Measurements from ENCODE around the gene CD300A. TPM values are rescaled to one million over a fixed set of nuclear protein-coding genes. Genes with fewer than 3 reads are reported as not detected.

CD300A gene
- total and polyA plus RNA-seq, 11 donors: 0.64 to 23.2 (median 1.6) TPM

GRCh38 chr17:74525781-74526288 lies 59.4 kb downstream of the CD300A start:
- no peak for ATAC-seq
- TF ChIP-seq POLR2A (IDR thresholded peaks at IDR 0.05) (no peak), CTCF (IDR thresholded peaks at IDR 0.05) (no peak)
- Histone ChIP-seq H3K9me3 (peaks cover 0 to 7% (median 0%) of the 10 kb centered on the region in 12 donors), H3K27me3 (no peaks in the 10 kb centered on the region), H3K4me3 (no peak overlapping the region), H3K36me3 (no peaks in the 10 kb centered on the region), H3K27ac (no peak overlapping the region), H3K4me1 (peaks cover 0 to 42% (median 0%) of the 10 kb centered on the region in 12 donors)
- DNase-seq: no peak
- 84 to 90% (median 86%) methylated on average over 14 of the region's 14 CpGs for WGBS, 4 donors
- intact Hi-C loops (cut with DNase I): no loop called here

- no peak for ATAC-seq
- DNase-seq: no peak
- intact Hi-C loops (cut with DNase I): no loop called here
- 58 to 69% (median 65%) methylated on average over 3 of the region's 3 CpGs for WGBS, 4 donors
- Histone ChIP-seq H3K9me3 (peaks cover 0 to 7% (median 0%) of the 10 kb centered on the region in 12 donors), H3K27ac (no peak overlapping the region), H3K36me3 (no peaks in the 10 kb centered on the region), H3K4me1 (peaks cover 0 to 40% (median 0%) of the 10 kb centered on the region in 12 donors), H3K27me3 (peaks cover 0 to 2% (median 0%) of the 10 kb centered on the region in 9 donors), H3K4me3 (no peak overlapping the region)
- no peak for TF ChIP-seq CTCF (IDR thresholded peaks at IDR 0.05)
- TF ChIP-seq POLR2A (IDR thresholded peaks at IDR 0.05): no peak
Observed at GRCh38 chr17:74526681-74527080, 60.2 kb downstream of the CD300A start.

- WGBS, 4 donors: 82 to 88% (median 86%) methylated on average over 5 of the region's 5 CpGs
- Histone ChIP-seq H3K27me3 (peaks cover 0 to 6% (median 0%) of the 10 kb centered on the region in 9 donors), H3K4me3 (no peak overlapping the region), H3K9me3 (peaks cover 0 to 7% (median 0%) of the 10 kb centered on the region in 12 donors), H3K36me3 (no peaks in the 10 kb centered on the region), H3K4me1 (peaks cover 0 to 38% (median 0%) of the 10 kb centered on the region in 12 donors), H3K27ac (peak overlapping the region in 1 of 12 donors; percentile 71)
- ATAC-seq (no peak), DNase-seq (peak in 1 of 5 donors; percentile 1)
- intact Hi-C loops (cut with DNase I): no loop called here
- TF ChIP-seq POLR2A (IDR thresholded peaks at IDR 0.05): no peak
- TF ChIP-seq CTCF (IDR thresholded peaks at IDR 0.05): no peak
Observed at GRCh38 chr17:74527081-74527480, 60.6 kb downstream of the CD300A start.

GRCh38 chr17:74527756-74528155 lies 61.3 kb downstream of the CD300A start:
- Histone ChIP-seq H3K9me3 (peaks cover 0 to 7% (median 0%) of the 10 kb centered on the region in 12 donors), H3K27ac (peak overlapping the region in 1 of 12 donors; percentile 71), H3K4me1 (peaks cover 0 to 32% (median 0%) of the 10 kb centered on the region in 12 donors), H3K27me3 (peaks cover 0 to 7% (median 0%) of the 10 kb centered on the region in 9 donors), H3K4me3 (no peak overlapping the region), H3K36me3 (no peaks in the 10 kb centered on the region)
- WGBS, 4 donors: 81 to 89% (median 88%) methylated on average over 7 to 8 of the region's 8 CpGs
- TF ChIP-seq POLR2A (IDR thresholded peaks at IDR 0.05): no peak
- TF ChIP-seq CTCF (IDR thresholded peaks at IDR 0.05): no peak
- intact Hi-C loops (cut with DNase I): no loop called here
- no peak for DNase-seq
- ATAC-seq: no peak
